HPDE6-E6E7 (cell line): Measurements from ENCODE around the gene GDPD3.

Experiments used
- DNase-seq: peaks from one replicate; pipeline ENCODE4 v3.0.0; 2011; ENCODE audit warnings: missing footprints; ENCODE audit errors: extremely low spot score

The GDPD3 gene

DNA sequence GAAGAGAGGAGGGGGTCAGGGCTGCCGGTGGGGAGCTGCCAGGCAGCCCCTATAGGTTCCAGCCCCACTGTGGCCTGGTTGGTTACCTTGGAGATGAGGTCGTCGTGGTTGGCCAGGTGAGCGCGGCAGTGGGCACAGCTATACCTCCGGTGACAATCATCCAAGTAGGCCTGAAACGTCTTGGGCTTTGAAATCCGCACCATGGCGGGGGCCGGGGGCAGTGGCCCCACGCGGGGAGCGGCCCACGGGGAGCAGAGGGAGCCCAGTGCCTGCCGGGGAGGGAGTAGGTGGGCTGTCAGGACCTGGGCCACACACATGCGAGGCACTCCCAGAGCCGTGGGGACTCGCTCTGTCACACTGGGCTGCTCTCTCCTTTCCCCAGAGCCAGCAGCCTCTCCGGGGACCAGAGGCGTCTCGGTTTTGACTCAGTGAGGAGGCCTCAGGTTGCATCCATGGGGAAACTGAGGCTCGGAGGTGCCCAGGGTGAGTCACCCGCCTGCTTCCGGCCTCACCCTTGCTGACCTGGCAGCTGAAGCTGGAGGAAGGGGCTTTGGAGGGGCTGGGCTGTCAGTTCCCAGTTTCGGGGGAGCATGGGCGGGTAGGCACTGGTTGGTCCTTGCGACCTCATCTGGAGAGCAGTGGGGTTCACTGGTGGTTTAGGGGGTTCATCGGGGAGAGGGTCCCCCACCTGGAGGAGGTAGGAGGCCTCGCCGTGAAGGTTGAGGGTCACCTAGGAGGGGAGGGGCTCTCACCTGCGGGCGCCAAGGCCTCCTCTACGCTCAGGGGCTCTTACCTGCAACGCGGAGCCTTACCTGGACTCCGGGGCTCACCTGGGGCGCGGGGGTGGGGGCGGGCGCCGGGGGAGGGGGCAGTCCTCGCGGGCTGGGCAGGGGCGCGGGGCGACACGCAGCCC is 17.9 kb downstream of the GDPD3 start:
- DNase-seq, result no peak

DNA sequence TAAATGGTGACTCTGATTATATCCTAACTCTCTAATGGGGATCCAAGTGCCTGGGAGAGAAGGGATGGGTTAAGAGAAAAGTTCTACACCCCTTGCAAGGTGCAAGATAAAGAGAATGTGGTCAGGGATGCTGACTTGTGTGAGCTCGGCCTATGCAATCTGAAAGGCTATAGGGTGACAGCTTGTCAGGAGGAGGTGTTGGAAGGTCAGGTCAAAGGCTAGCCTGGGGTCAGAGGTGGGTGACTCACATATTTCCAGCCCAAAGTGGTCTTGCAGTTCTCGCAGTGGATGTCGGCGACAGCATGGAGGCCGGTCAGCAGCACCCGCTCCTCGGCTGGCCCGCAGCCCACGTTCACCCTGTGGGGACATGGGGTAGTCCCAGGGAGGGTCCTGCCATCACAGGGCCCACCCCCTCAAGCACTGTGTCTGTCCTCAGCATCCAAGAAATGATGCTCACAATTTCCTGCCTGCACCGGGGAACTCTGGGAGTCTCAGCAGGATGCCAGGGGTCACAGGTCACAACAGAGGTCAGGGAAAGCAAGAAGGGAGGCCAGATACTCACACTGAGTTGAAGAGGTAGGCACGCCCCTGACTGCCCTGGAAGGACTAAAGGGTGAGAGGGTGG is 18.7 kb downstream of the GDPD3 start:
- no peak for DNase-seq

DNA sequence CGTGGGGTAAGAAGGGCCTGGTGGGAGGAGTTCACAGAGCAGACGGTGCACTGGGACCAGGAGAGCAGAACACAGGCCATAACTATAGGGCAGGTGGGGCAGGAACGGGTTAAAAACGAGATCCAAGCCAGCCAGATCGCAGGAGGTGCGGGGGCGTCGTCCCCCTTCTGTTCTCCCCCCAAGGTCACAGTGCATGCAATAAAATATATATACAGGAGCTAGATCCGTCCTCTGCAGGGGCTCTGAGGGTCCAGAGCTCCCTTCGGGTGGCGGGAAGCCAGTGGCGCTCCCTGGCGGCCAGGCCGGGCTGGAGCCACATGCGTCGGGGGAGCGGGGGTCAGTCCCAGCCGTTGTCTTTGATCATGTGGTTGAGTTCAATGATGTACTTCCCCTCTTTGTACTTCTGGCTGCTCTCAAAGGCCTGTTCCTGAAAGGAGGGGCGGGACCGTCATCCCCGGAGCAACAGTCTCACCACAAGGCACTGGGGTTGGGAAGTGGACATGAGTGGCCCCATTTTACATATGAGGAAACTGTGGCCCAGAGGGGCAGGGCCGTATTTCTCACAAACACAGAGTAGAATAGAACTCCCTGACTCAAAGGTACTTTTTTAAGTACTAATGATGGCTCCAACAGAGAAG is 20.8 kb downstream of the GDPD3 start:
- peak; percentile 58 for DNase-seq

DNA sequence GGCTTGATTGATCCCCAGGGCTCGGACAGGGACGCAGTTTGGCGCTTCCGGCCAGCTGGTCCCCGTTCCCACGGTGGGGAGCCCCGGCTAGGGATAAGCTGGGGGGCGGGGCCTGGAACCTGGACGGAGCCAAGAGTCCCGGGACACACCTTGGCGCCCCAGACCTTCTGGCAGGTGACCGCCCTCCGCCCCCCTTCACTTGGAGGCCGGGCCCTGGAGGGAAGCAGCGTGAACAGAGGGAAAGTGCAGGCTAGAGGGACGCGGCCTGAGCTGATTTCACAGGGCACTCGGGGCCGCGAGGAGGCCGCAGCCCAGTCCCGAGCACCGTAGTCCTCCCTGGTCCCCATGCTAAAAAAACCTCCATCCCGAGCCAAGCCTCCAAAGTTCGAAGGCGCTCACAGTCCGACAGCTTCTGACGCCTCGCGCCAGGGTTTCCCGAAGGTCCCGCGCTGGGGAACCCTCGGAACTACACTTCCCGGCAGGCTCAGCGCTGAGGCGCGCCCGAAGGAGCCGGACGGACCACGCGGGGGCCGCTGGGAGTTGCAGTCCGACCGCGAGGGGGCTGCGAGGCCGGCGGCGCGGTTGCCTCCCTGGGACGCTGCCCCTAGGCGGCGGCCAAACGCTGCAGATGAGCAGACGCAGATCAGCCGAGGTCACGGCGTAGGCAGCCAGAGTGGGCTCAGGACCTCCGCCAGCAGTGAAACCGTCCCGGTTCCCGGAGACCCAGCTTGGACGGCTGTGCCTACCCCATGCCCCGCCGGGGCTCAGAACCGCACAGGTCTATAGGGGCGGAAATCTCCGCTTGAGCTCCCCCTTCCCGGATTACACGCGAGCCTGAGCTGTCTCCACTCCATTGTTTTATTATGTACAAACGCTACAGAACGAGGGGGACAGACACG is 21.6 kb downstream of the GDPD3 start, which contains the start of gene TBX6:
TSS of gene TBX6 (minus strand) at position 451 of the 899 bp plus-strand sequence. CDS start 731 bp downstream, outside the sequence.
- peak; percentile 79 for DNase-seq

DNA sequence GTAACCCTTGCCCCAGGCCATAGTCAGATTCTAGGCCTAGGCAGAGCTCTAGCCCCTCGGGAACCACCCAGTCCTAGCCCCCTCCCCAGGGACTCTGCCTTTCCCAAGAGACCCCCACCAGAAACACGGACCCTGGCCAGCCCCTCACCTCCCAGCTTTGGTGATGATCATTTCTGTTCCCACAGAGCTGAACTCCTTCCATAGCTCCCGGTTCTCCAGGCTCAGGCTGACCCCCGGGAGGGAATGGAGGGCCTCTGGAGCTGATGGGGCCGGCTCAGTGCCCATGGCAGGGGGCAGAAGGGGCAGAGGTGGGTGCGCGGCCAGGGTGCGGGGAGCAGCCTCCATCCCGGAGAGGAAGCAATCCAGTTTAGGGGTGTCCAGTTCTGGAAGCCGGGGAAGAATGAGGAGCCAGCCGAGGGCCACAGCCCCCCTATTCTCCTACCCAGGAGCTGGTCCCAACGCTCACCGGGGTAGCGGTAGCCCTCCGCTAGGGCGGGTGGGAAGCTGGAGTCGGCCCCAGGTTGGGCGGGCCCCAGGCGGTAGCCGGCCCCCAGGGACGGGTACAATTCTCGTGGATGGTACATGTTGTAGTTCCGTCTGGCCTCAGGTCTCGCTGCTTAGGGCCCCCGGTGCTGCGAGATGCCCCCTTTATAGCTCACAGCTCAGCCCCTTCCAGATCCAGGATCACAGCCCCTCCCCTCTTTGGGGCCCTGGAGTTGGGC is 22.6 kb downstream of the GDPD3 start:
- DNase-seq, result no peak

DNA sequence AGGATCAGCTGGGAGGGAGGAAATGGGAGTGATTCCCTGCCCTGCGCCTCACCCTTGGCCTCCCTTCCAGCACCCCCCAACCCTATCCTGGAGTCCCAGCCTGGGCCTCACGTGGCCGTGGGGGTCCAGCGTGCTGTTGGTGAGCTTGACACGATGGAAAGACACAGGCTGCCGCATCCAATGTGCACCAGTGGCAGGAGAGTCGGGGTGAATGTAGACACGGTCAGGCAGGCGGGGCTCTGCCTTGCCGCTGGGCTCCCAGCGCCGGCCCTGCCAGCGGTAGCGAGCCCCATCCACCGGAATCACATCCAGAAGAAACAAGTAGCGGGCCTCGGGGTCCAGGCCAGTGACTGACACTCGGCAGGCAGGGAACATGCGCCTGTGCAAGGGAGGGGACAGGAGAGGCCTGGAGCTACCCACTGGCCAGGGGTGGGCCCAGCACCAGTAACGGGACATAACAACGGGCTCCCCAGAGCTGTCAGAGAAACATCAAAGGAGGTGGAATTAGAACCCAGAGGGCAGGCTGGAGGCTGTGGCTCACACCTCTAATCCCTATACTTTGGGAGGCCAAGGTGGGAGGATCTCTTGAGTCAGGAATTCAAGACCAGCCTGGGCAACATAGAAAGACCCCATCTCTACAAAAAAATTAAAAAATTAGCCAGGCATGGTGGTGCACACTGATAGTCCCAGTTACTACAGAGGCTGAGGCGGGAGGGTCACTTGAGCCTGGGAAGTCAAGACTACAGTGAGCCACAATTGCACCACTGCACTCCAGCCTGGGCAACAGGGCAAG is 24.3 kb downstream of the GDPD3 start:
- no peak for DNase-seq

DNA sequence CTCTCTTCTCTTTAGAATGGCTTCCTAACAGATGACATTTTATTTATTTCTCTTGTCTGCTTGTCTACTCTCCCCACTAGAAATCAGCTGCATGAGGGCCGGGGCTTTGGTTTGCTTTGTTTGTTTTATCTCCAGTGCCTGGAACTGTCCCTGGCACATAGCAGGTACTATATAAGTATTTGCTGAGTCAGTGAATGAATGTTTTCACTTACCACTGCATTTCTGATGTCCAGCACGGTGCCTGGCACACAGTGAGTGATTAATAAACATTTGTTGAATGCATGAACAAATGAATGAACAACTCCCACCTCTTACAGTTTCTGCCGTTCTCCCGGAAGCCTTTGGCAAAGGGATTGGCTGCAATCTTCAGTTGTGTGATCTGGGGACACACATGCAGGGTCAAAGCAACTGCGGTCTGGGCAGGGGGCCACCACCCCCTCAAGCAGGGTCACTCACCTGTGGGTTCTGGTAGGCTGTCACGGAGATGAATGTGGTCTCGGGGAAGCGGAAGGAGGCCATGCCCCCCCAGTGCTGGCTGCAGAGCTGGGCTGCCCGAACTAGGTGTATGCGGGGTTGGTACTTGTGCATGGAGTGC is 25.0 kb downstream of the GDPD3 start:
- no peak for DNase-seq

DNA sequence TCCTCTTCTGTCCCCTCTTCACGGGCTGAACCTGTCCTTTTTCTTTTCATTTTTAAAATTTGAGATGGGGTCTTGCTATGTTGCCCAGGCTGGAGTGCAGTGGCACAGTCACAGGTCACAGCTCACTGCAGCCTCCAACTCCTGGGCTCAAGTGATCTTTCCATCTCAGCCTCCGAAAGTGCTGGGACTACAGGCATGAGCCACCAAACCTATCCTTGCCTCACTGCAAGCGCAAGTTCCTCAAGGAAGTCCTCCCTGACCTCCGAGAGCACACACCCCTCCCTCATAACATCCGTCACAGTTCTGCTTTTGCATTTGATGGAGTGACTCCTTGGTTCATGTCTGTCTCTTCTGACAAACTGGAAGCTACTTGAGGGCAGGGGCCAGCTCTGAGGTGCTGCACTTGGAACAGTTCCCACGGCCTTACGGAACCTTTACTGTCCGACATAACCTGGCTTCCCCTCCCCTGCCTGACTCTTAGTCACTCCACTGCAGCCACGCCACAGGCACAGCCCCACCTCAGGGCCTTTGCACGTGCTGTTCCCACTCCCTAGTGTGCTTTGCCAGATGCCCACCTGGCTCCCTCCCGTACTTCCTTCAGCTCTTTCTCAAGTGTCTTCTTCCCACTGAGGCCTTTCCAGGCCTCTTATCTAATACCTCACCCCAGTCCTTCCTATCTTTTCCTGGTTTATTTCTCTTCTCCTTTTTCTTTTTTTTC is 26.0 kb downstream of the GDPD3 start:
- no peak for DNase-seq

DNA sequence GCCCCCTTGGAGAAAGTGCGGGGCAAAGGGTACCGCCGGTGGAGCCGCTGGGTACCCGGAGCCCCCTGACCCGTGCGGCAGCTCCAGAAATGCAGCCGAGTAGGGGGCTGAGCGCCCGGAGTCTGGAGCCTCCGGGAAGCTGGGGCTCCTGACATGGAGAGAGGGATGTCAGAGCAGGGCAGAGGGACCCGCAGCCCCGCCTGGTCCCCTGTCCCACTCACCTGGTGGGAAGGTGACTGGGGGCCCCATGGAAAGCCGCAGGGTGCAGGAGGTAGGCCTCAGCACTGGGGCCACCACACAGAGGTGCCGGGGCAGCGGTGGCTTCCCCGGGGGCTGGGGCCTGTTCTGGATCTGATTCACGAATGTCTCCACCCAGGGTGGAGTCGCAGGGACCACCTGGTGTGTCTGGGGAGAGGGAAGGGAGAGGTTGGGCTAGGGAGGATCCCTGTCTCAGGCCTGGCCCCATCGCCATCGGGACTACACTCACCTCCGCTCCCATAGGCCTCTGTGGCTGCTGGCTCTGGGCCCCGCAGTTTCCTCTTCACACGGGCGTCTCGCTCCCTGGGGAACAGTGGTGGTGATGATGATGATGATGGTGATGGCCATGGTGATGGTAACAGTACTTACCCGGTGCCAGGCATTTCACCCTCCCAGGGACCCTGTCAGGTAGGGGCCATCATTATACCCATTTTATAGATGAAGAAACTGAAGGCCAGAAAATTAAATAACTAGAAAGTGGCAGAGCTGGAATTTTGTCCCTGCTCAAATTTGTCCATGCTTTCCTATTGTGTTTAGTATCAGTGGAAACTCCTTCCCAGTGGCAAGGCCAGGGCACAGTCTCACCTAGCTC is 26.8 kb downstream of the GDPD3 start:
- DNase-seq, result no peak

DNA sequence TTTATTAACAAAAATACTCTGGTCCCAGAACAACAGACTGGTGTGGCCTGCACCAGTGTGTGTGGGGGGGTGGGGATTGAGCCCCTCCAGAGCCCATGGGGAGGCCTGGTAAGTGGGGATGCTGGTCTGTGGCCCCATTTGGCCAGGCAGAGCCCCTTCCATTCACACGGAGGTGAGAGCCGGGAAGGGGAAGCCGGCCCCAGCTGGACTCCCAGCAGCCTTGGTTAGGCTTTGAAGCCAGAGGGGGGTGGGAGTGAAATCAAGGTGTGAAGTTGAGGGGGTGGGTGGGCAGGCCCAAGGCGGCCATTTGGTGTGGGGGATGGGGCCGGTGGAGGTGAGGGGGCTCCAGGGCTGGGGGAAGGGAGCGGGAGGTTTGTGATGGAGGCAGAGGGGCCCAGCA is 27.5 kb downstream of the GDPD3 start:
- DNase-seq, result no peak

DNA sequence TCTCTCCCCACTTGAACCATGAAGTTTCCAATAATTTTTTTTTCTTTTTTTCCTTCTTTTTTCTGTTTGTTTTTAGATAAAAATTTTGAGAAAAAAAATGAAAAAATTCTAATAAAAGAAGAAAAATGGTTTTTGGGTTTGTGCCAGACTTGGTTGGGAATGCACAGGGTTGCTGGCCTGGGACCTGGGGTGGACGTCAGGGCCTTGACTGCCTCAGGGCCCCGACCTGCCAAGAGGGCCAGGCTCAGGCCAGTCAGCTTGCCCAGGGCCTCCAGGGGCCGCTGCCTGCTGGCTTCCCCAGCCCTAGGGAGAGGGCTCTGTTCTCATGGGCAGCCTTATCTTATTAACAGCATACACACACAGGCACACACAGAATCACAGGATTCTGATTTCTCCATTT is 28.1 kb downstream of the GDPD3 start:
- no peak for DNase-seq

DNA sequence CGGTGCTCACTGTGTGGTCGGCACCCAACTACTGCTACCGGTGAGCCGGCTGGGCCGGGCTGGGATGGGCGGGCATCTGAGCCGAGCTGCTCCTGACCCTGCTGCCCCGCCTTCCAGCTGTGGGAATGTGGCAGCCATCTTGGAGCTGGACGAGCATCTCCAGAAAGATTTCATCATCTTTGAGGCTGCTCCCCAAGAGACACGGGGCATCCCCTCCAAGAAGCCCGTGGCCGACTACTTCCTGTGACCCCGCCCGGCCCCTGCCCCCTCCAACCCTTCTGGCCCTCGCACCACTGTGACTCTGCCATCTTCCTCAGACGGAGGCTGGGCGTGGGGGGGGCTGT is 28.5 kb downstream of the GDPD3 start:
- no peak for DNase-seq

DNA sequence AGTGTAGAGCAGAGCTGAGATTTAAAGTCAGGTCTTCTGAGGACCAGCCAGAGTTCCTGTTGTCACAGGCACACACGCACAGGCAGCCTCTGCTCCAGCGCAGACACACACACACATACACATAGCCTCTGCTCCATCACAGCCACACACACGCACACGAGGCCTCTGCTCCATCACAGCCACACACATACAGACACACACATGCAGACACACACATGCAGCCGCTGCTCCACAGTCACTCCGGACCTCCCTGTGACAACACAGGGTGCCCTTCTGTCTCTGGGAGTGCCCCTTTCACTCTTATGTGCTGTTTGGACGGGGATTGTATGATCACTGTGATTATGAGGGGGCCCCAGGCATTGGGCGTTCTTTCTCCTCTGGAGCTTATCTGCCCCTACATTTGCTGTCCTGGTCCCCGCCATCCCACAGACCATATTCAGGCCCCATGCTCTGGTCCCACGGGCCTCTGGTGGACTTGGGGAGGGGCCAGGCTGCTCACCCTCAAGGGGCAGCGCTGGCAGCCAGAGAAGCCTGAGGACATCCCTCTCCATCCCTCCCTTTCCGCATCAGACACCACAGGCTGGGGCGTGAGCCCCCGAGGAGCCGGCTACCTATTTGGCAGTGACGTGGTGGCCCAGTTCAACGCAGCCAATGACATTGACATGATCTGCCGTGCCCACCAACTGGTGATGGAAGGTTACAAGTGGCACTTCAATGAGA is 29.1 kb downstream of the GDPD3 start:
- DNase-seq, result no peak

DNA sequence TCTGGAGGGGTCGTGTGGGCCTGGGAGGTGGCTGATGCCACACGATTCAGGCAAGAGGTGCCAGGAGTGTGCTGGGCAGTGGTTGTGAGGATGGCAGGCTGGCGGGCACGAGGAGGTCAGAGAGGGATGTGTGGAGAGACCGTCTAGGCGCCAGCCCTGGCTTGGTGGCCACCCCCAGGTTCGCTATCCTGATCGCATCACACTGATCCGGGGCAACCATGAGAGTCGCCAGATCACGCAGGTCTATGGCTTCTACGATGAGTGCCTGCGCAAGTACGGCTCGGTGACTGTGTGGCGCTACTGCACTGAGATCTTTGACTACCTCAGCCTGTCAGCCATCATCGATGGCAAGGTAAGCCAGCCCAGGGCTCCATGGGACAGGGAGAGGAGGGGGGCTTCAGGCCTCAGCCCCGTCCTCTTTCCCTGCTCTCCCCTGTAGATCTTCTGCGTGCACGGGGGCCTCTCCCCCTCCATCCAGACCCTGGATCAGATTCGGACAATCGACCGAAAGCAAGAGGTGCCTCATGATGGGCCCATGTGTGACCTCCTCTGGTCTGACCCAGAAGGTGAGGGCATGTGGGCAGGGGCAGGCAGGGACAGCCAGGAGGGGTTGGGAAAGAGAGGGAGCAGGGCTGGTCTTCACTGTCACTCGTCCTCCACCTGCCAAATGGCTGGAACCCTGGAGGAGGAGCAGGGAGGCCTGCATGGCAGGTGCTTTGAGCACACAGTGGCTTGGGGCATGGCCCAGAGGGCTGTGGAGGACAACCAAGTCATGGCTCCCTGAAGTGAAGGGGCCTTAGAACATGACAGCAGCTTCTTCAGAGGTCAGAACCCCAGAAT is 29.9 kb downstream of the GDPD3 start:
- DNase-seq, result no peak

DNA sequence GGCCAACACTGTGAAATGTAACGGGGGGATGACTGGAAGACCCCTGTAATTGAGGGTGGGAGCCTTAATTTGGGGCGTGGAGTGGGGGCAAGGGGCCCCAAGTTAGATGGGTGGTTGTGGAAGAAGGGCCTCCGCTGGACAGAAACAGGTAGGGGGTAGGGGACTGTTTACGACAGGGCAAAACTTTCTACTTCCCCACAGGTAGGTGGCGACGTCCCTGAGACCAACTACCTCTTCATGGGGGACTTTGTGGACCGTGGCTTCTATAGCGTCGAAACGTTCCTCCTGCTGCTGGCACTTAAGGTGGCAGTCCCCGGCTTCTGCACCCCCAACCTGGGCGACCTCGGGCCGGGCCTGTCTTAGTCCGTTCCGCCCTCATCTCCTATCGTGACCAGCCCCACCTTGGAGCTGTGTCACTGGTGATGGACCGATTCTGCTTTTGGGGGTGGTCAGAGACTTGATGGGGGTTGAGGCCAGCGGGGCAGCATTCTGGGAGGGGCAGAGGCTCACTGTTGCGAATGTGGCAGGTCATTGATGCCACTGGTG is 30.7 kb downstream of the GDPD3 start:
- DNase-seq, result no peak

DNA sequence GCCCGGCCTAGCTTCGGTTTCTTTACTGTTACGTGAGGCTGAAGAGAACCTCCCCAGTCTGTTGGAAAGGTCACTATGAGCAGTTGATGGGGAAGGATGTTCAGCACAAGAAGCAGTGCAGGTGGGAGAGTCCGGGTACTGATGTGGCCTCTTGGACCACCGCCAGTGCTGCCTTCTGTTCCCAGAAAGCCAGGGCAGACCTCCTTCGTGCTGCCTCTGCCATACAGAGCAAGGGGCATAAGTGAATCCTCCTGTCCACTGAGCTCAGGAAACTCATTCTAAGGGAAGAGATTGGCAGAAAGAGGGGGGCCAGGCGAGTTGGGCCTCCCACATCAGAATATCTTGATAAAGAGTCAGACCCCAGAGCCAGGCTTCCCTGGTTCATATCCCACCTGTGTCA is 33.9 kb downstream of the GDPD3 start:
- no peak for DNase-seq
